ENCODE data around the gene SLC35C1.

Gene SLC35C1
- 9.7 to 15.4 reads per million in 2 donors for total RNA-seq

DNA sequence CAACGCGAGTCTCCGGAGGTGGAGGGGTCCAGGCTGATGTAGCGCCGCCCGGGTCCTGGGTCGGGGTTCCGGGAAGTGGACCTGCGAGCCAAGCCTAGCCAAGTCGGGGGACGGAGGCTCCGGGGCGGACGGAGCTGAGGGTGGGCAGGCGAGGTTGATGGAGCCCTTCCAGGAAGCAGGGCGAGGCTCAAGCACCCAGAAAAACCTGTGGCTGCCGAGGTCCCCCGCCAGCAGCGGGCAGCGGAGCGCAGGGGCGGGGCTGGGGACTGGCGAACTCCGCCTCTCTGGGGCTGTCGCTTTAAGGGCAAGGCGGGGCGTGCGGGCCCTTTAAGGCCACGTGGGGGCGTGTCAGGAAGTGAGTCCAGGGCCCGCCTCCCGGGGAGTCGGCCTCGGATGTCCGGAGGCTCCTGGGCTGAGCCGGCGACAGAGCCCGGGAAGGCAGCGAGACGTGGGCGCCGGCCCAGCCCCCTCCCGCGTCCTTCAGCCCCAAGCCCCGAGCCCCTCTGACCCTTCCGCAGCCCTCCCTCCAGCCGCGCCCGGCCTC lies at the start of gene SLC35C1:
SLC35C1 (plus strand) TSS at position 389 of the 544 bp plus-strand sequence. CDS start 653 bp downstream, outside the sequence.
- DNase-seq = peak; percentile 87 to 96 (median 94)

DNA sequence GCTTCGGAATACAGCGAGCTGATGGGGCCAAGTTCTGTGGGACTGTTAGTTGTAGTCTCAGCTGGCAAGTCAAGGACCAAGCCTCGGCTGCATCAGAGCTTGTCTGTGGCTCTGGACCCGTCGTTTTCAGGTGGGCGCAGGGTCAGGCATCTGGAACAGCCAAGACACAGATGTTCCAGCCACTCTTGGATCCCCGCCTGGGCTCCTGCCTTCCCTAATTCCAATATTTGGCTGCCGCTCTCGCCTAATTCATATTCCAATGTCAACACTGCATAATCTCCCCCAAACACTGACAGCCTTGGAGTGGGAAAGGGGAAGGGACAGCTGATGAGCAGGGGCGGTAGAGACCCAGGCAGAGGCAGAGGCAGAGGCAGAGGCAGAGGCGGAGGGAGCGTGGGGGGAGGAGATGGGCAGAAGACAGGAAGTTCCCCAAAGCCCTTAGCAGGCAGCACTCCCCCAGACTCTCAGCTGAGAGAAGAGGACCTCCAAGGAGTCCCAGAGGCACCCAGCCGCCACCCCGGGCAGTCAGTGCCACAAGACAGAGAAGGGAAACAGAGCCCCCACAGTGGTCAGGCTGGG lies 49.6 kb upstream of the SLC35C1 start:
- DNase-seq = no peak

DNA sequence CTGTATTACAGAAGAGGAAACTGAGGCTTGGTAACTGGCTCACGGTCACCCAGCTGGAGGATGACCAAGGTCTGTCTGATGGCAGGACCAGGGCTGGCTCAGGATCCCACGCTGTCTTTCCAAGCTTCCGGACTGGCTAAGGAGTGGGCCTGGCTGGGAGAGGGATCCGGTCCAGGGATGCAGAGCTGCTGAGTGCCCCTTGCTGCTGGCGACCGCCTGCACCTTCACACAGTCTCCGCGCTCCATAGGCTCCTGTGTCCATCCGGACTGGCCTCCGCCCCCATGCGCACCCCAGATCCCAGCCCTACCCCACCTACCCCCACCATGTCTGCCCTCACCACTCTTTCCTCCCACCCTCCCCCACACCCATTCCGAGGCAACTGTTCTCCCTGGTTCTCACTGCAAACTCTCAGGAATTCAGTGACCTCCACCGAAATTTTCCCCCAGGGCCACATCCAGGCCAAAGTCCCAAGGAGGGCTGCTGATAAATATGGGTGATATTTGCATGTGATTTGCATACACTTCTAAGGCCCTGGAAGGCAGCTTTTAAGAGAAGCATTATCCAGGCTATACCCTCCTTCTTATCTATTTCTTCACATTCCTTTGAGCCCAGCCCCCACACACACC lies 48.5 kb upstream of the SLC35C1 start:
- no peak for DNase-seq

DNA sequence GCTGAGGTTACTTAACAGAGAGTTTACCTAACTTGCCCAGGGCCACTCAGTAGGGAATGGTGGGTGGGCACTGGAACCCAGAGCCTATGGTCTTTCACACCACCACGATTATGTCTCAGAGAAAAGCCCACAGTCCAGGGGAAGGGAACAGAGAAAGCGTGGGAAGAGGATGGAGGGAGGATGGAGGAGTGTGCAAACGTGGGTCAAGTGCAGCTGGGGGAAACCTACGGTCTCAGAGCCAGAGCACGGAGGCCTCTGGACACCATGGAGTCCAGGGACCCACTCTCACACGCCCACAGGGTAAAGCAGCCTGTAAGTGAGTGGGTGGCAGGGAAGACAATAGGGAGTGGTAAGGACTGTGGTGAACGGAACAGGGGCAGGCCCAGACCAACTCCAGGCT lies 47.3 kb upstream of the SLC35C1 start:
- DNase-seq = no peak

DNA sequence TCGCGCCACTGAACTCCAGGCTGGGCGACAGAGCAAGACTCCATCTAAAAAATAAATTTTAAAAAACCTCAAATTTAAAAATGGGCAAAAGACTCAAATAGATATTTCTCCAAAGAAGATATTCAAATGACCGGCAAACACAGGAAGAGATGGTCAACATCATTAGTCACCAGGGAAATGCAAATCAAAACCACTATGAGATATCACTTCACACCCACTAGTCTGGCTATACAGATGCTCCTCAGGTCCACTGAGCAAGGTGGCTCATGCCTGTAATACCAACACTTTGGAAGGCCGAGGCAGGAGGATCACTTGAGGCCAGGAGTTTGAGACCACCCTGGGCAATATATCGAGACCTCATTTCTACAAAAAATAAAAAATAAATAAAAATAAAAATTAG lies 43.3 kb upstream of the SLC35C1 start:
- DNase-seq = no peak

DNA sequence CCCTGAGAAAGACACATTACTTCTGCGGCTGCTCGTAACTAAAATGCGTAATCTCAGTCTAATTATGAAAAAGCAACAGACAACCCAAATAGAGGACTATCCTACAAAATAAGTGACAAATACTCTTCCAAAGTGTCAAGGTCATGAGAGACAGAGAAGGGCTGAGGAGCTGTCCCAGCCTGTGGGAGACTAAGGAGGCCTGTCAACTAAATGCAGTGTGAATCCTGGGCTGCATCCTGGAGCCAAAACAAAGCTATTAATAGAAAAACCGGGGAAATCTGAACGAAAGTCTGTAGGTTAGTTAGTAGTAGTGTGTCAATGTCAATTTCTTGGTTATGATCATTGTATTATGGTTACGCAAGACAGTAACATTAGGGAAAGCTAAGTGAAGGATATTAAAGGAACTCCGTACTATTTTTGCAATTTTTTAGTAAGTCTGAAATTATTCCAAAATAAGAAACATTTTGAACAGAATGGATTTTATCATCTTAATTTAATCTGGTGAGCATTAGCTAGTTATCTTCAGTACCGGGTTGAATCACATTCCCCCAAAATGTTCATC lies 39.8 kb upstream of the SLC35C1 start:
- DNase-seq = no peak

DNA sequence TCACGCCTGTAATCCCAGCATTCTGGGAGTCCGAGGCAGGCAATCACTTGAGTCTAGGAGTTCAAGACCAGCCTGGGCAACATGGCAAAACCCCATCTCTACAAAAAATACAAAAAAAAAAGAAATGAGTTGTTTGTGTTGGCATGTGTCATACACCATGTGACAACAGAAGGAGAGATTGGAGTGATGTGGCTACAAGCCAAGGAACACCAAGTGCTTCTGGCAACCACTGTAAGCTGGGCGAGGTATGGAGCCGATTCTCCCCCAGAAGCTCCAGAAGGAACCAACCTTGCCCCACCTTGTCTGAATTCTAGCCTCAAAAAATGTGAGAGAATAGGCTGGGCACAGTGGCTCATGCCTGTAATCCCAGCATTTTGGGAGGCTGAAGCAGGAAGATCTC lies 39.1 kb upstream of the SLC35C1 start:
- no peak for DNase-seq

DNA sequence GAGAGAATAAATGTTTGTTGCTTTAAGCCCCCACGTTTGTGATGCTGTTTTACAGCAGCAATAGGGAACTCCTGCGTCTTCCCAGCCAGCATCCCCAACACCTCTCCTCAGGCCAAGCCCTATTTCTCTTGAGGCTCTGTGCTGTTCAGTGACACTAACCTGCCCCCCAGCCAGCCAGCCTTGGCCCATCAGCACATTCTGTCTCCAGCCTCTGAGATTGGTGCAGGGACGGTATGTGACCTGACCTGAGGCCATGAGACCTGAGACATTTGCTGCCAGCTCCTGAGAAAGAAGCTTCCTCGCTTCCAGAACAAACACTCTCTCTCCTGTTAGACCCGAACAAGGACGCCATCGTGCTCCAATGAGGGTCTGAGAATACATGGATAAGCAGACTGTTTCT lies 38.5 kb upstream of the SLC35C1 start:
- DNase-seq = no peak

DNA sequence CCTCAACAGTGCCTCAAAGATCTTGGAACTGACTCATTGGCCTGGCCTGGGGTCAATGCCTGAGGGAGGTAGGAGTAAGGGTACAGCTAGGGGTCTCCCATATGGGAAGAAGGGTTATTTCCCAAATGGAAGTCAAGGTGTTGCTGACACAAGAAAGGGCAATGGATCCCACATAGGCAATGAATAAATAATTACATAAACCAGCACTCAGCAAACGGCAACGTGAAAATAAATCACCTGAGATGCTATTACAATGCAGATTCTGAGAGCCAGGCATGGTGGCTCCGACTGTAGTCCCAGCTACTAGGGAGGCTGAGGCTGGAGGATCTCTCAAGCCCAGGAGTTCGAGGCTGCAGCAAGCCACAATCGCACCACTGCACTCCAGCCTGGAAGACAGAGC lies 36.5 kb upstream of the SLC35C1 start:
- DNase-seq = no peak

DNA sequence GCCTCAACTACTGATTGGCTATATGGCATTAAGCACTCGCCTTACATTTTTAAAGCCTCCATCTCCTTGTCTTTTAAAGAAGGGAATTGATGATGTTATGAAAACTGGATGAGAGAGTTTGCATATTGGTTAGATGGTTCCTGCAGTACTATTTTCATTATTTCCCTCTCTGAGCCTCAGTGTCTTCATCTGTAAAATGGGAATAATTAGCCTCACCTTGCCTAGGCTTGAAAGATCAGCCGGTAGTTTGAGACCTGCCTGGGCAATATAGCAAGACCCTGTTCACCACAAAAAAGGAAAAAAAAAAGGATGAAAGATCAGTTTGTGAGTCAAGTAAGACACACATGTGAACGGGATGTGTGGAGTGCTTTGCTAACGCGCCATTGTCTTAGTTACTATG lies 35.0 kb upstream of the SLC35C1 start:
- DNase-seq = no peak

DNA sequence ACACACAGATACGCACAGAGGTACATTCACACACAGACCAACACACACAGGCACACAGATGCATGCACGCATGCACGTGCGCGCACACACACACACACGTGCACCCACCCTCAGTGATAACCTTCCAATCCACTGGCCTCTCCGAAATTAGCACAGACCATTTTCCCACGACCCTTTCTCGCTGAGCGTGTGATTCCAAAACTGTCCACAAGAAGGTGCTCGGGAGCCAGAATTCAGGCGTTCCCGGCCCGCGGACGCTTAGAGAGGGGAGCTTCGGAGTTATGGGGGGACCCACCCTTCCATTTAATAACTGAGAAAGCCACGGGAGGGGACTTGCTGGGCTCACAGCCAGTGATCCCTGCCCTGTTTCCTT lies 33.8 kb upstream of the SLC35C1 start:
- peak; percentile 38 to 70 (median 55) for DNase-seq

DNA sequence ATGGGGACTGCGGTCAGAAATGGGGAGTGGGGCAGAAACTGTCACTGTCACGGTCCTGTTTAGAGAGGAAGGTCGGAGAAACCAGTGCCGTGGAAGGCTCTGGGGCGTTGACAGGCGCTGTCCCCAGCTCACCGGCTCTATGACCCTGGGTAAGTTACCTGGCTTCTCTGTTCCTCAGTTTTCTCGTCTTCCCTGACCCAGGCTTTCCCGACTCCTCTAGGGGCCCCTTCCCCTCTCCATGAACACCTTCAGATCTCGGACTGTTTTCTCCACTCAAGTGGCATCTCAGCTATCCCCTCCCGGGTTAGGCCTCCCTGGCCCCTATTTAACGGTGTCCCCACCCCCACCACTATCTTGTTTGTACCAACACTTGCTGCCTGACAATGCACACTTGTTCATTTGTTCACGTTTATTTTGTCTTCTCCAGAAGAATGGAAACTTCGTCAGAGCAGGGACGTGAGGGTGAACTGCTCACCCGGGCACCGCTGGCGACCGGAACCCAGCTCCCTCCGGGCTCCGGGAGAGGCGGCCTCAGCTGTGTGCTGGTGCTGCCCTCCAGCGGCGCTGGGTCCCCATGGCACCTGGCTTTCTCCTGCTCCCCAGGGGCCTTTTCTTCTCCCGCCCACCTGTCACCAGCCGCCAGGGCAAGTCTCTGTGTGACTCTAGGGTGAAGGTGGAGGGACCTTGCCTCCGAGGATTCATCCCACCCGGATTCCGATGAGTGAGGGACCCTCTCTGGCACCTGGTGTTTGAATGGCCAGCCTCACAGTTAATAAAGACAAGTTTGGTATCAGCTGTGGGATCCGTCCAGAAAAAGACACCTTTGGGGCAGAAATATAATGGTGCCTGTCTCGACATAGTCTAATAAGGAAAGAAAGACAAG lies 33.1 kb upstream of the SLC35C1 start:
- DNase-seq = peak; percentile 54 to 84 (median 71)

DNA sequence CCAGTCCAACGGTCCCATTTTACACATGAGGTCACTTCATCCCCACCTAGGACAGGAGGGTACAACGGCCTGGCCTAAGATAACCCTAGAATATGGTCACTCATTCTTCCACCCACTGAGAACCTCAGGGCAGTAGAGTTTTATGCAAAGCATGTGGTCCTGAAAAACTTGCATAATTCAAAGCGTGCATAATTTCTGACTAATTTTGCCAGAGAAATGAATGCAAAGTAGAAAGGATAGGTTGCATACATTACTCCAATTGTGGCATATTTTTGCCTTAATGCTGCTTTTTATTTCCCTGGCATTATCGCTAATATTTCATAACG lies 32.5 kb upstream of the SLC35C1 start:
- no peak for DNase-seq

DNA sequence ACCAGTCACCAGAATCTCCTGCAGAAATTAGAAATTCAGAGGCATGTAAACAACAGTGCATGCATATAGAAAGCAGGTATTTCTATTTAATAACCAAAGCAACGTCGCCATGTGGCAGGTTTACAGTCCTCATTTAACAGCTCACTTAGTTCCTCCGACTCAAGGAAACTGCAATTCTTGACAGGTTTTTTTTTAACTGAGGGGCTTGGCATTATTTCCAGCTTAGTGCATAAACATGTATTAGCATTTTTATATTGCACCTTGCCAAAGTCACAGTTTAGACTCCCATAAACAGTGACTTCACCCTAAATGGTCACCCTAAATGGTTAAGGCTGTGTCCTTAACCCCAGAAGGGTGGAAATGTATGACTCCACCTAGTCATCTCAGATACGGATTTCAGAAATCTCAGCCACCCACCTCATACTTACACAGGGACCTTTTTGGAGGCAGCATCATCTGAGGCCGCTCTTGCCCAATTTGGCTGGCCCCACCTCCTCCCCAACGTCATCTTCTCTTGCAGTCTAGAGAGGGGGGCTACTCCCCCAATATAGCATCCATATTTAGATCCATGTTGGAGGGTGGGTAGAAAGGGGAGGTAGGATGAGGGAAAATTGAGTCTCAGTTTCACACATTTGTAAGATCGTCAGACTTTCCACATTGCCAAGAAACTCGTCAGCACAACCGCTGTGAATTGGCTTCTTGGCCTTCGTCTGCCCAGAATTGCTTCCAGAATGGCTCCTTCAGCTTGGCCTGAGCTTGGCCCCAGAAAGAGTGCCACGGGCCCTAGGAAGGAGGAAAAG lies 31.8 kb upstream of the SLC35C1 start:
- peak in 1 of 5 experiments; percentile 6 for DNase-seq

DNA sequence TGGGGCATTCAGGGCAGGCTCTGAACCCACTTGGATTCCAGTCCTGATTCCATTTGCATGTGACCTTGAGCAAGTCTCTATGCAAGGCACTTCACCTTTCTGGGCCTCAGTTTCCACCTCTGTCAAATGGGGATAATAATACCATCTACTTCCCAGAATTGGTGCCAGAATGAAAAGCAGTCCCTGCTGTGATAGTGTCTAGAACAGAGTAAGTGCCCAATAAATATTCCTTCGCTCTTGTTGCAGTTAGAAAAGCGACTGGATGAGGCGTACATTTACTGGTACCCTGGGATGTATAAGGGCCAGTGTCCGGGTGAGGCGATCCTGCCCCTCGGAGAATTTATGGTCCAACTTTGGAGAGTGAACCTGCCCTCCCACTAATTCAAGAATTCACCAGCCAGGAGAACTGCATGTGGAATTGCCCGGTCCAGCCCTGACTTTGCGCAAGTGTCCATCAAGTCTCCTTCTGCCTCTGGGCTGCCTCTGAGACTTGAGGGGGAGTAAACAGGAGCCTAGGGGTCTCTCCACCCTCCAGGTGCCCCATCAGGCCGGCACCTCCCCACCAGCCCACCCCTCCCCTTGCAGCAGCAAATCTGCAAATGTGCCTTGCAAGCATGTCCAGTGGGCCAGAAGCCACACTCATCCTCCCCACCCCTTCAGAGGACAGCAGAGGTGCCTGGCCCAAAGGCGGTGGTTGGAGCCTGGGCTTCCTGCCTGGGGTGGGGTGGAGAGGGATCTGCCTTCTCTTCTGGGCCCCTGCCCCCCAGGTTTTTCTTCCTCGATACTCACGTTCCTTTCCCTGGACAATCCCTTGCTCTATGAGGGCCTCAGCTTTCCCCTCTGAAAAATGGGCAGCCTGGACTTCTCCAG lies 30.9 kb upstream of the SLC35C1 start:
- no peak for DNase-seq

DNA sequence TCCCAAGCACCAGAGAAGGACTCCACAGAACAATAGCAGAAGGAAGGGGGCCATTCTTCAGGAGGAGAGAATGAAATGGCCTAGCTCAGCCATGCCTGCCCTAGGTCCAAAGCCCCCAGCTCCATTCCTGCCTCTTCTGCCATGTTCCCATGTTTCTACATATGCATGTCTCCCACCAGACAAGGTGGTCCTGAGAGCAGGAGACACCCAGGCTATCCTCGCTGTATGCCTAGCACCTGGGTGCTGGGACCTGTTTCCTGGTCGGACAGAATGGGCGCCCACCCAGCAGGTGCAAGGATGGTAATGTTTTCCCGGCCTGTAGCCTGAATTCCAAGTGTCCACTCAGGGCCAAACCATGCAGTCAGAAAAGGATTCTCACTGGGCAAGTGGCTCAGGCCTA lies 30.2 kb upstream of the SLC35C1 start:
- no peak for DNase-seq

DNA sequence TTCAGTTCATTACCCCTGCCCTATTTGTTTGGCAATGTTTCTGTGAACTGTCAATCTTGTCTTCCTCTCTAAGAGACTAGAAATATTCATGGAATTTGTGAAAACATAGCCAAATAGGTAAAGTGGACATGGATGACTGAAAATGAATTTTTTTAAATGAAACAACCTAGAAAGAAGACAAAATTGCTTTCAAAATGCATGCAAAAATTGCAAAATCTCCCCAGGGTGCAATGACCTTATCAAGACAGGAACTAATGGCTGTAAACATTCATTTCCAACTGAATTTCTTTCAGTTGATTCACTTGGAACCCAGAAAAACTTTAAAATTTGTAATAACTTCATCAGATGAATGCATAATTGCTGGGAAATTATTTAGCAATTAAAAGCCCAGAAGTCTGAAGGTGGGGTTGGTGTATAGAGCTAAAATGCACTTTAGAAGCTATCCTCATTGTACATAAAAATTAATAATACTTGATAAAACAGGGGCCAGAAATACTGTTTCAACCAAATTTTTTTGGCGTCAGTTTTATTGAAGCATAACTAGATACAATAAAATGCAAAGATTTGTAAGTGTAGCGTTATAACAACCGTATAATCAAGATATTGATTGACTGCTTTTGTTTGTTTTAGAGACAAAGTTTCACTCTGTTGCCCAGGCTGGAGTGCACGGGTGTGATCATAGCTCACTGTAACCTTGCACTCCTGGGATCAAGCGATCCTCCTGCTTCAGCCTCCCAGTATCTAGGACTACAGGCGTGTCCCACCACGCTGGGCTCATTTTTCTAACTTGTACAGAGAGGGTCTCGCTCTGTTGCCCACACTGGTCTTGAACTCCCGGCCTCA lies 27.6 kb upstream of the SLC35C1 start:
- no peak for DNase-seq

DNA sequence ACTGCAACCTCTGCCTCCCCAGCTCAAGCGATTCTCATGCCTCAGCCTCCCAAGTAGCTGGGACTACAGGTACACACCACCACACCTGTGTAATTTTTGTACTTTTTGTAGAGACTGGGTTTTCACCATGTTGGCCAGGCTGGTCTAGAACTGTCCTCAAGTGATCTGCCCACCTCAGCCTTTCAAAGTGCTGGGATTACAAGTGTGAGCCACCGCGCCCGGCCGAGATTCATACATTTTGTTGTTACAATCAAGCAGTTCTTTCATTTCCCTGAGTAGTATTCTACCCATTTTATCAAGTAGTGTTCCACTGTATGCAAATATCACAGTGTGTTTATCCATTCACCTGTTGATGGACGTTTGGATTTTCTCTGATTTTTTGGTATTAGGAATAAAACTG lies 26.6 kb upstream of the SLC35C1 start:
- no peak for DNase-seq

DNA sequence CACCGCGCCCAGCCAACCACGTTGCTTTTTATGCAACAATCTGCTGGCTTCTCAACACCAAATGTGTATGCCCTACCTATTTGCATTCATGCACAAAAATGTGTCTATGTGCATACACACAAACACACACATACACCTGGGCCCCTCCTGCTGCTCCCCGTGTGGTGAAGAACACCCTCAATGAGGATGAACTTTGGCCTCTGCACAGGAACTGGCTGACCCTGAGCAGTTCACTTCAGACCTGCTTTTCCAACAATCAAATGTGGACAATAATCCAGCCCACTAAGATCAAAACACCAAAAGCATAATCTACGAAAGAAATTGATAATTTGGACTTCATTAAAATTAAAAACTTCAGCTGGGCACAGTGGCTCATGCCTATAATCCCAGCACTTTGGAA lies 25.3 kb upstream of the SLC35C1 start:
- DNase-seq = no peak

DNA sequence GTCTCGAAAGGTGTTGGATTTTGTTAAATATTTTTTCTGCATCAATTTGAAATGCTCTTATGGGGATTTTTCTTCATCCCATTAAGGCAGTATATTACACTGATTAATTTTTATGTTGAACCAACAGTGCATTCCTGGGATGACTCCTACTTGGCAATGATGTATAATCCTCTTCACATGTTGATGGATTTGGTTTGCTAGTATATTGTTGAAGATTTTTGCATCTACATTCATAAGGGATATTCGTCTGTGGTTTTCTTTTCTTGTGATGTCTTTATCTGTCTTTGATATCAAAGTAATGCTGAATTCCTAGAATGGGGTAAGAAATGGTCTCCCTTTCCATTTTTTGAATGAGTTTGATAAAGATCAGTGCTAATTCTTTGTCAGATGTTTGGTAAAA lies 18.7 kb upstream of the SLC35C1 start:
- DNase-seq = no peak

DNA sequence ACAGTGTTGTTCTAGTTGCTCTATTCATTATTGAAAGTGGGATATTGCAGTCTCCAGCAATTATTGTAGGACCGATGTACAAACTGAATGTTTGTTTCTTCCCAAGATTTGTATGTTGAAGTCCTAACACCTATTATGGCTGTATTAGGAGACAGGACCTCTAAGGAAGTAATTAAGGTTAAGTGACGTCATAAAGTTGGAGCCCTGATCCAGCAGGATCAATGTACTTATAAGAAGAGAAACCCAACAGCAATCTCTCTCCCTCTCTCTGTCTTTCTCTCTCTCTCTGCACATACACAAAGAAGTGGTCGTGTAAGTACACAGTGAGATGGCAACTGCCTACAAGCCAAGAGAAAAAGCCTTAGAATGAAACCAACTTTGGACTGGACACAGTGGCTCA lies 16.1 kb upstream of the SLC35C1 start:
- DNase-seq = no peak
